Measurements from ENCODE around the gene GTF2F1. TPM values are rescaled to one million over a fixed set of nuclear protein-coding genes. Genes with fewer than 3 reads are reported as not detected.
"Not testable (repeated sequence)": the region's sequence is repeated elsewhere in the genome, so short reads cannot be mapped to it uniquely, and the experiment has no call there.

Gene GTF2F1
- total RNA-seq, 1 donor from 2014 or later = 59.6 TPM

DNA sequence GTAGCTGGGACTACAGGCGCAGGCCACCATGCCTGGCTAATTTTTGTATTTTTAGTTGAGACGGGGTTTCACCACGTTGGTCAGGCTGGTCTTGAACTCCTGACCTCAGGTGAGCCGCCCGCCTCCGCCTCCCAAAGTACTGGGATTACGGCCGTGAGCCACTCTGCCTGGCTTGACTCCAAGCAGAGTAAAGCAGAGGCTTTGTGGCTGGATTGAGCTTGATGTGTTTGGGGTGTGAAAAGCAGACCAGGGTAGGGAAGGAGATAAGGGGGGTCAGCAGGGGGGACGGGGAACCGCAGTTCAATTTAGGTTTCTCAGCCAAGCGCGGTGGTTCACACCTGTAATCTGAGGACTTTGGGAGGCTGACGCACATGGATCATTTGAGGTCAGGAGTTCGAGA lies 35.8 kb downstream of the GTF2F1 start:
- Mint-ChIP-seq H3K4me1 (ENCODE audit: low read depth) (no peaks in the 10 kb centered on the region), H3K36me3 (ENCODE audit: low read depth) (peaks cover 5% of the 10 kb centered on the region), H3K9me3 (no peaks in the 10 kb centered on the region), H3K27me3 (ENCODE audit: low read depth) (no peaks in the 10 kb centered on the region), H3K27ac (no peak overlapping the region), H3K4me3 (ENCODE audit: low read depth) (no peak overlapping the region)
- no peak for DNase-seq (ENCODE audit: low spot score)
- intact Hi-C loops (cut with micrococcal nuclease) = no loop called here

DNA sequence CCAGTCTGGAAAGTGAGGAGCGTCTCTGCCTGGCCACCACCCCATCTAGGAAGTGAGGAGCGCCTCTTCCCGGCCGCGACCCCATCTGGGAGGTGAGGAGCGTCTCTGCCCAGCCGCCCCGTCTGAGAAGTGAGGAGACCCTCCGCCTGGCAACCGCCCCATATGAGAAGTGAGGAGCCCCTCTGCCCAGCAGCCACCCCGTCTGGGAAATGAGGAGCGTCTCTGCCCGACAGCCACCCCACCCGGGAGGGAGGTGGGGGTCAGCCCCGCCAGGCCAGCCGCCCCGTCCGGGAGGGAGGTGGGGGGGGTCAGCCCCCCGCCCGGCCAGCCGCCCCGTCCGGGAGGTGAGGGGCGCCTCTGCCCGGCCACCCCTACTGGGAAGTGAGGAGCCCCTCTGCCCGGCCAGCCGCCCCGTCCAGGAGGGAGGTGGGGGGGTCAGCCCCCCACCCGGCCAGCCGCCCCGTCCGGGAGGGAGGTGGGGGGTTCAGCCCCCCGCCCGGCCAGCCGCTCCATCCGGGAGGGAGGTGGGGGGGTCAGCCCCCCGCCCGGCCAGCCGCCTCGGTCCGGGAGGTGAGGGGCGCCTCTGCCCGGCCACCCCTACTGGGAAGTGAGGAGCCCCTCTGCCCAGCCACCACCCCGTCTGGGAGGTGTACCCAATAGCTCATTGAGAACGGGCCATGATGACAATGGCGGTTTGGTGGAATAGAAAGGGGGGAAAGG lies 37.5 kb downstream of the GTF2F1 start:
- H3K9me3 Mint-ChIP-seq; DNase-seq (ENCODE audit: low spot score); H3K4me1 Mint-ChIP-seq (ENCODE audit: low read depth); H3K36me3 Mint-ChIP-seq (ENCODE audit: low read depth); H3K27ac Mint-ChIP-seq; intact Hi-C loops (cut with micrococcal nuclease); H3K4me3 Mint-ChIP-seq (ENCODE audit: low read depth); H3K27me3 Mint-ChIP-seq (ENCODE audit: low read depth): not testable (repeated sequence)

DNA sequence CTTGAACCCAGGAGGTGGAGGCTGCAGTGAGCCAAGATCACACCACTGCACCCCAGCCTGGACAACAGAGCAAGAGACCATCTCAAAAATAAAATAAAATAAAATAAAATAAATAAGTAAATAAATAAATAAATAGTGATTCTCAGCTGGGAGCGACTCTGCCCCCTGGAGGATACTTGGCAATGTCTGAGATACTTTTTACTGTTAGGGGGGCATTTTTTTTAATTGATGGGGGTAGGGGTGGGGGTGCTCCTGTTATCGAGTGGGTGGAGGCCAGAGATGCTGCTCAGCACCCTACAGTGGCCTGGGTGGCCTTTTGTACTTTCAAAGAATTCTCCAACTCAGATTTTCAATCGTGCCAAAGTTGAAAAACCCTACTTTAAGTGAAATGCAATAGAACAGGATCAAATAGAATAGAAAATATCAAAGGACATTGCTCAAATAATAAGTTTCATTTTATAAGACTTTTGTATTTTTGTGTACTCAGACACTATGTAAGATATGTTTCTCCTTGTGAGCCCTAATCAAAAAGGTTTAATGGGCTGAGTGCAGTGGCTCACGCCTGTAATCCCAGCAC lies 38.8 kb downstream of the GTF2F1 start:
- Mint-ChIP-seq H3K9me3 (no peaks in the 10 kb centered on the region), H3K27me3 (ENCODE audit: low read depth) (no peaks in the 10 kb centered on the region), H3K27ac (no peak overlapping the region), H3K4me1 (ENCODE audit: low read depth) (no peaks in the 10 kb centered on the region), H3K4me3 (ENCODE audit: low read depth) (no peak overlapping the region), H3K36me3 (ENCODE audit: low read depth) (no peaks in the 10 kb centered on the region)
- no peak for DNase-seq (ENCODE audit: low spot score)
- intact Hi-C loops (cut with micrococcal nuclease) = no loop called here

DNA sequence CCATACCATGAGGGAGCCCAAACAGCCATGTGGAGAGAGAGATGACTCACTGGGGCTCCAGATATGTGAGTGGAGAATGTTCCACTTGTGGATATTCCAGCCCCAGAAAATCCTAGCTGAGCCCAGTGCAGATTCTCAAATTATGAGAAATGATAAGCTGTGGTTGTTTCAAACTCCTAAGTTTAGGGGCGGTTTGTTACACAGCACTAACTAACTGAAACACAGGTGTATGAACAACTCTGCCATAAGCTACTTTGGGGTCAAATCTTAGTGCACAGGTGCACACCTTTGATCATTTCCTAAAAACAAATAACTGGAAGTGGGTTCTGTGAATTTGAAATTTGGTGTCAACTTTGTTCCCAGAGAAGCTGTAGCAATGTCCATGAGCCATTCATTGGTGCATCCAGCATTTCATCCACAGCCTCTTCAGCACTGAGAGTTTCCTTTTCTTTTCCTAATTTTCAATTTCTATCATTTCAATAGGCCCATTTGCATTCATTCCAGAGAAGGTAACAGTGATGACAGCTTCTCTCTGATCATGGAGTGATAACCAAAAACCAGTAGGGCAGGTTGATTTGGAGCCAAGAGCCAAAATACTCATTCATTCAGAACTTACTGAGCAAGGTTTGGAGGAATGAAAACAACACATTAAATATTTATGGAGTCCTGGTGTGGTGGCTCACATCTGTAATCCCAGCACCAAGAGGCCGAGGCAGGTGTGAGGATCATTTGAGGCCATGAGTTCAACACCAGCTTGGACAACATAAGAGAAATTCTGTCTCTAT lies 40.4 kb downstream of the GTF2F1 start:
- intact Hi-C loops (cut with micrococcal nuclease) = no loop called here
- Mint-ChIP-seq H3K36me3 (ENCODE audit: low read depth) (no peaks in the 10 kb centered on the region), H3K4me3 (ENCODE audit: low read depth) (no peak overlapping the region), H3K27me3 (ENCODE audit: low read depth) (no peaks in the 10 kb centered on the region), H3K9me3 (no peaks in the 10 kb centered on the region), H3K27ac (no peak overlapping the region), H3K4me1 (ENCODE audit: low read depth) (no peaks in the 10 kb centered on the region)
- no peak for DNase-seq (ENCODE audit: low spot score)

DNA sequence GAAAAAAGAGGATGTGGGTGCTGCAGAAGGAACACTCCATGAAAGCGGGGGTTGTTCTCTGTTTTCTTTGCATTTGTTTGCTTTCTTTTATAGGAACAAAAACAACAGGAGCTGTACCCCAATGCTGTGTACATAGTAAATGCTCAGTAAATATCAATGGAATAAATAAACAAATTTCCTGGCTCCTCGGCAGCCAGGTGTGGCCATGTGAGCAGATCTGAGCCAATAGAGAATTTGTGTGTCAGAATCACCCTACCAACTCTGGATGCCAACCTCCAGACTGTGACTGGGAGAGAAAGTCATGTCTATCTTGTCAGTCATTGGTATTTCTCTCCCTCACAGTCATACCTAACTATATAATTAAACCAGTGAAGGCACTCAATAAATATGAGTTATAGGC lies 42.3 kb downstream of the GTF2F1 start:
- H3K4me1 Mint-ChIP-seq (ENCODE audit: low read depth) = no peaks in the 10 kb centered on the region
- DNase-seq (ENCODE audit: low spot score) = no peak
- H3K36me3 Mint-ChIP-seq (ENCODE audit: low read depth) = no peaks in the 10 kb centered on the region
- no peak overlapping the region for H3K27ac Mint-ChIP-seq
- intact Hi-C loops (cut with micrococcal nuclease) = no loop called here
- H3K27me3 Mint-ChIP-seq (ENCODE audit: low read depth) = no peaks in the 10 kb centered on the region
- H3K9me3 Mint-ChIP-seq = no peaks in the 10 kb centered on the region
- no peak overlapping the region for H3K4me3 Mint-ChIP-seq (ENCODE audit: low read depth)

DNA sequence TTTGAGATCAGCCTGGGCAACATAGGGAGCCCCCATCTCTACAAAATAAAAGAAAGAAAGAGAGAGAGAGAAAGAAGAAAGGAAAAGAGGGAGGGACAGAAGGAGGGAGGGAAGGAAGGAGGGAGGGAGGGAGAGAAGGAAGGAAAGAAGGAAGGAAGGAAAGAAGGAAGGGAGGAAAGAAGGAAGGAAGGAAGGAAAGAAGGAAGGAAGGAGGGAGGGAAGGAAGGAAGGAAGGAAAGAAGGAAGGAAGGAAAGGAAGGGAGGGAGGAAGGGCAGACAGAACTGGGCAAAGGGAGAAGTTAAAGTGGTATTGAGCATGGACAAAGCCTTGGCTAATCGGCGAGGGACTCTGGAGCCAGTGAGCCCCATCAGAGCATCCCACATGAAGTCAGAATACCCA lies 43.7 kb downstream of the GTF2F1 start:
- H3K9me3 Mint-ChIP-seq; H3K27me3 Mint-ChIP-seq (ENCODE audit: low read depth); H3K36me3 Mint-ChIP-seq (ENCODE audit: low read depth); H3K4me1 Mint-ChIP-seq (ENCODE audit: low read depth); intact Hi-C loops (cut with micrococcal nuclease); DNase-seq (ENCODE audit: low spot score); H3K4me3 Mint-ChIP-seq (ENCODE audit: low read depth); H3K27ac Mint-ChIP-seq: not testable (repeated sequence)

DNA sequence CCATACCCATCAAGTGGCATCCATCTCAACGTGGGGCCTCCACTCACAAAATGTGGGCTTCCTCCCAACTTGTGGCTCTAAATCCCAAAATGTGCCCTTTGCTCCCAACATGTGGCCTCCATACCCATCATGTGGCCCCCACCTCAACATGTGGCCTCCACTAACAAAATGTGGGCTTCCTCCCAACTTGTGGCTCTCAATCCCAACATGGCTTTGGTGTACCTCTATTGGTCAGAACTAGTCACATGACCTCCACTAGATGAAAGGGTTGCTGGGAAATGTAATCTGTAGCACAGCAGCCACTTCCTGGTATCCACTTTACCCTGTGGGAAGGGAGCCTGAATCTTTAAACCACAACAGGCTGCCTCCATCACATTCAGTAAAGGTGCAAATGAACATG lies 49.5 kb downstream of the GTF2F1 start:
- no peak for DNase-seq (ENCODE audit: low spot score)
- H3K27ac Mint-ChIP-seq = no peak overlapping the region
- no peaks in the 10 kb centered on the region for H3K9me3 Mint-ChIP-seq

DNA sequence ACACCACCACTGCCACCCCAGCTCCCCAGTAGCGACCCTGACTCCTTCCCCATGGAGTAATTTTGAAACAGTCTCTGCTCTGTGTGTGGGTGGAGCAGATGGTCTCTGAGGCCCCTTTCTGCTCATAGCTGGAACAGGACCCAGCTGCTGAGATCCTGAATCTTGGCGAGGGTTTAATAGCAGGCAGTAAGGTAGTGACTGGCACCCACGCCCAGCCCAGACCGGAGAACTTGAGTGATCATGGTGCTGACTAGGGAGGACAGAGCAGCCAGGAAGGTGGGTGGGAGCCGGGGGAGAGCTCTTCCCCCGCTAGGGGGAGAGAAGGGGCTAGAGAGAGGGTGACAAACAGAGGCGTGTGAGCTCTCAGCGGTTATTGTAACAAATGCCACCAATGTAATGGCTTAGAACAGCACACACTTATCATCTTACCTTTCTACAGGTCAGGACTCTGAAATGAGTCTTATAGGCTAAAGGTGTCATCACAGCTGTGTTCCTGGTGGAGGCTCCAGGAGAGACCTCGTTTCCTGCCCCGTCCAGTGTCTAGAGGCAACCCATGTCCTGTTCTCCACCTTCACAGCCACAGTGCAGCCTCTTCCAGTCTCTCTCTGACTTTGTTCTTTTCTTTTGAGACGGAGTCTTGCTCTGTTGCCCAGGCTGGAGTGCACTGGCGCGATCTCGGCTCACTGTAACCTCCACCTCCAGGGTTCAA lies 52.3 kb downstream of the GTF2F1 start:
- peaks cover 1% of the 10 kb centered on the region for H3K4me1 Mint-ChIP-seq (ENCODE audit: low read depth)
- H3K4me3 Mint-ChIP-seq (ENCODE audit: low read depth) = no peak overlapping the region
- intact Hi-C loops (cut with micrococcal nuclease) = no loop called here
- no peaks in the 10 kb centered on the region for H3K9me3 Mint-ChIP-seq
- H3K27me3 Mint-ChIP-seq (ENCODE audit: low read depth) = no peaks in the 10 kb centered on the region
- no peak for DNase-seq (ENCODE audit: low spot score)
- H3K36me3 Mint-ChIP-seq (ENCODE audit: low read depth) = no peaks in the 10 kb centered on the region
- no peak overlapping the region for H3K27ac Mint-ChIP-seq

More for the DNA sequence above, 49.5 kb downstream of the GTF2F1 start:
- no peaks in the 10 kb centered on the region for H3K36me3 Mint-ChIP-seq (ENCODE audit: low read depth)
- intact Hi-C loops (cut with micrococcal nuclease) = no loop called here
- H3K4me3 Mint-ChIP-seq (ENCODE audit: low read depth) = no peak overlapping the region
- H3K27me3 Mint-ChIP-seq (ENCODE audit: low read depth) = no peaks in the 10 kb centered on the region
- H3K4me1 Mint-ChIP-seq (ENCODE audit: low read depth) = peaks cover 1% of the 10 kb centered on the region

DNA sequence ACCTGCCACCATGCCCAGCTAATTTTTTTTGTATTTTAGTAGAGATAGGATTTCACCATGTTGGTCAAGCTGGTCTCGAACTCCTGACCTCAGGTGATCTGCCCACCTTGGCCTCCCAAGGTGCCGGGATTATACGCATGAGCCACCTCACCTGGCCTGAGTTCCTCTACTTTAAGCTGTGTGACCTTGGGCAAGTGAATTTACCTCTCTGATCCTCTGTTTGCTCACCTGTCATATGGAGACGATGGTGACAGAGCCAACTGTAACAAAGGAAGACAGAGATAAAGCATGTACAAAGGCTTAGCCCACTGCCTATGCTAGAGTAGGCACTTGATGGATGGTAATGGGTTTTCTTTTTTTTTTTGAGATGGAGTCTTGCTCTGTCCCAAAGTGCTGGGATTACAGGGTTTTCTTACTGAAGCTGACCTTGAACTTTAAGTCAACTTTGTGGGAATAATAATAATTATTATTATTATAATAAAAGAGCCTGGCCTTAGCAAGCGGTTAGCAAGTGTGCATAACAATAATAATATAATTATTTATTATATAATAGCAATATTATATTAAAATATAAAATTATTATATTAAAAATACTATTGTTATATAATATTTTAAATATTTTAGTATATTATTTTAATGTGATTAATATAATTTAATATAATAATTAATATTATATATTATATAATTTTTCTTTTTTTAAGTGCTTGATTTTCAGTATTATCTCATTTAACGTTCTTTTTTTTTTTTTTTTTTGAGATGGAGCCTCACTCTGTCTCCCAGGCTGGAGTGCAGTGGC lies 58.3 kb downstream of the GTF2F1 start:
- Mint-ChIP-seq H3K4me1 (ENCODE audit: low read depth) (no peaks in the 10 kb centered on the region), H3K36me3 (ENCODE audit: low read depth) (no peaks in the 10 kb centered on the region), H3K9me3 (no peaks in the 10 kb centered on the region), H3K27me3 (ENCODE audit: low read depth) (no peaks in the 10 kb centered on the region), H3K4me3 (ENCODE audit: low read depth) (no peak overlapping the region), H3K27ac (no peak overlapping the region)
- no peak for DNase-seq (ENCODE audit: low spot score)
- intact Hi-C loops (cut with micrococcal nuclease) = no loop called here

DNA sequence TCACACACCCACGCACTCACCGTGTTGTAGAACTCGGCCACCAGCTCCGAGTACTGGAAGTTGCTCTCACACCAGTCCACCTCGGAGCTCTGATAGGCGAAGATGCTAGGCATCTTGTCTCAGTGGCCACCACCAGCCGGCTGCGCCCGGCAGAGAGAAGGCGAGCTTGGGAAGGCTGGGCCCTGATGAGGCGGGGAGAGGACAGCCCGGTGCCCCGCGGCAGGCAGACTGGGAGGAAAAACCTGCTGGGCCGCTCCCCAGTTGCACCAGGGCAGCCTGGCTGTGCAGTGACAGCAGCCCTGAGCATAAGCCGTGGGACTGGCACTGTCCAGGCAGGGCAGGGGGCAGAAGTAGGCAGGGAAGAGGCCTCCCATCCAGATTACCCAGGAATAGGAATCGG lies 59.5 kb downstream of the GTF2F1 start, which contains the start of gene ACER1:
TSS of gene ACER1 (minus strand) at position 174 of the 400 bp plus-strand sequence. CDS start at position 113, 61 bp downstream.
- H3K4me3 Mint-ChIP-seq (ENCODE audit: low read depth) = no peak within 1 kb of the TSS
- no peaks in the 10 kb centered on the region for H3K9me3 Mint-ChIP-seq
- H3K27ac Mint-ChIP-seq = no peak within 1 kb of the TSS

More for the DNA sequence above, 59.5 kb downstream of the GTF2F1 start, which contains the start of gene ACER1:
- no peak for DNase-seq (ENCODE audit: low spot score)
- intact Hi-C loops (cut with micrococcal nuclease) = no loop called here
- Mint-ChIP-seq H3K36me3 (ENCODE audit: low read depth) (no peaks in the 10 kb centered on the region), H3K27me3 (ENCODE audit: low read depth) (no peaks in the 10 kb centered on the region), H3K4me1 (ENCODE audit: low read depth) (no peaks in the 10 kb centered on the region)

All from activated T-helper 2 cell treated with anti-CD3 and anti-CD28 coated beads, Interferon-gamma antibody, Interleukin-2, Interleukin-4, amounts not matched to agents 10 μg/mL and 5 μg/mL and 100 μg/mL, durations not matched to agents 14 hours and 24 hours and 36 hours (primary cell).